ENCODE measurements around the gene SMIM36.
"Not testable (repeated sequence)": the region's sequence is repeated elsewhere in the genome, so short reads cannot be mapped to it uniquely, and the experiment has no call there.

Gene SMIM36

GRCh38 chr17:55433629-55434422 is 77.4 kb downstream of the SMIM36 start:
- no peaks in the 10 kb centered on the region for H3K27me3 ChIP-seq (ENCODE audit: insufficient read depth, low read length, poor library complexity, severe bottlenecking)
- no peaks in the 10 kb centered on the region for H3K79me2 ChIP-seq (ENCODE audit: insufficient read depth, low read length)
- no peaks in the 10 kb centered on the region for H3F3A ChIP-seq (ENCODE audit: low read depth)
- H3K9me2 ChIP-seq (replicated peaks; ENCODE audit: low read depth, low read length): no peaks in the 10 kb centered on the region
- no peak overlapping the region for H2AFZ ChIP-seq (ENCODE audit: low read length)
- H3K36me3 ChIP-seq (ENCODE audit: insufficient read depth, low read length): no peaks in the 10 kb centered on the region
- no peaks in the 10 kb centered on the region for H3K9me3 ChIP-seq (ENCODE audit: insufficient read depth, low read depth, low read length)
- H3K4me1 ChIP-seq (ENCODE audit: insufficient read depth, low read length, poor library complexity, severe bottlenecking): no peaks in the 10 kb centered on the region
- H4K20me1 ChIP-seq (ENCODE audit: insufficient read depth, low read length, poor library complexity, severe bottlenecking): no peaks in the 10 kb centered on the region
- H3K9ac ChIP-seq (ENCODE audit: low read depth, low read length, poor library complexity, severe bottlenecking): no peak overlapping the region
- no peak overlapping the region for H3K4me2 ChIP-seq (ENCODE audit: low read depth, low read length, poor library complexity, severe bottlenecking)
- H3K4me3 ChIP-seq (ENCODE audit: low read length, poor library complexity, severe bottlenecking): no peak overlapping the region
- TF ChIP-seq EZH2phosphoT487 (IDR thresholded peaks at IDR 0.05; ENCODE audit: borderline replicate concordance) (no peak), CTCF (conservative IDR thresholded peaks at IDR 0.05; ENCODE audit: low read length) (no peak)

GRCh38 chr17:55433029-55433628 is 78.1 kb downstream of the SMIM36 start:
- Histone ChIP-seq H3K4me1 (ENCODE audit: insufficient read depth, low read length, poor library complexity, severe bottlenecking) (no peaks in the 10 kb centered on the region), H4K20me1 (ENCODE audit: insufficient read depth, low read length, poor library complexity, severe bottlenecking) (no peaks in the 10 kb centered on the region), H3K9me2 (replicated peaks; ENCODE audit: low read depth, low read length) (no peaks in the 10 kb centered on the region), H2AFZ (ENCODE audit: low read length) (no peak overlapping the region), H3K4me2 (ENCODE audit: low read depth, low read length, poor library complexity, severe bottlenecking) (no peak overlapping the region), H3K4me3 (ENCODE audit: low read length, poor library complexity, severe bottlenecking) (no peak overlapping the region), H3K79me2 (ENCODE audit: insufficient read depth, low read length) (no peaks in the 10 kb centered on the region), H3F3A (ENCODE audit: low read depth) (no peaks in the 10 kb centered on the region), H3K9me3 (ENCODE audit: insufficient read depth, low read depth, low read length) (no peaks in the 10 kb centered on the region), H3K9ac (ENCODE audit: low read depth, low read length, poor library complexity, severe bottlenecking) (no peak overlapping the region), H3K27me3 (ENCODE audit: insufficient read depth, low read length, poor library complexity, severe bottlenecking) (no peaks in the 10 kb centered on the region), H3K36me3 (ENCODE audit: insufficient read depth, low read length) (no peaks in the 10 kb centered on the region)
- no peak for TF ChIP-seq EZH2phosphoT487 (IDR thresholded peaks at IDR 0.05; ENCODE audit: borderline replicate concordance)
- TF ChIP-seq CTCF (conservative IDR thresholded peaks at IDR 0.05; ENCODE audit: low read length): no peak

GRCh38 chr17:55432358-55433028 is 78.8 kb downstream of the SMIM36 start:
- no peak overlapping the region for H3K9ac ChIP-seq (ENCODE audit: low read depth, low read length, poor library complexity, severe bottlenecking)
- no peaks in the 10 kb centered on the region for H3K4me1 ChIP-seq (ENCODE audit: insufficient read depth, low read length, poor library complexity, severe bottlenecking)
- H3K9me2 ChIP-seq (replicated peaks; ENCODE audit: low read depth, low read length): no peaks in the 10 kb centered on the region
- H3F3A ChIP-seq (ENCODE audit: low read depth): no peaks in the 10 kb centered on the region
- TF ChIP-seq EZH2phosphoT487 (IDR thresholded peaks at IDR 0.05; ENCODE audit: borderline replicate concordance) (no peak), CTCF (conservative IDR thresholded peaks at IDR 0.05; ENCODE audit: low read length) (no peak)
- no peaks in the 10 kb centered on the region for H3K27me3 ChIP-seq (ENCODE audit: insufficient read depth, low read length, poor library complexity, severe bottlenecking)
- no peaks in the 10 kb centered on the region for H3K79me2 ChIP-seq (ENCODE audit: insufficient read depth, low read length)
- H2AFZ ChIP-seq (ENCODE audit: low read length): no peak overlapping the region
- no peaks in the 10 kb centered on the region for H3K36me3 ChIP-seq (ENCODE audit: insufficient read depth, low read length)
- H3K9me3 ChIP-seq (ENCODE audit: insufficient read depth, low read depth, low read length): no peaks in the 10 kb centered on the region
- H3K4me3 ChIP-seq (ENCODE audit: low read length, poor library complexity, severe bottlenecking): no peak overlapping the region
- no peak overlapping the region for H3K4me2 ChIP-seq (ENCODE audit: low read depth, low read length, poor library complexity, severe bottlenecking)
- no peaks in the 10 kb centered on the region for H4K20me1 ChIP-seq (ENCODE audit: insufficient read depth, low read length, poor library complexity, severe bottlenecking)

- not testable (repeated sequence) for H3K9ac ChIP-seq (ENCODE audit: low read depth, low read length, poor library complexity, severe bottlenecking); H3K36me3 ChIP-seq (ENCODE audit: insufficient read depth, low read length); H3K9me2 ChIP-seq (replicated peaks; ENCODE audit: low read depth, low read length); H3F3A ChIP-seq (ENCODE audit: low read depth); H3K4me2 ChIP-seq (ENCODE audit: low read depth, low read length, poor library complexity, severe bottlenecking); H2AFZ ChIP-seq (ENCODE audit: low read length); H3K27me3 ChIP-seq (ENCODE audit: insufficient read depth, low read length, poor library complexity, severe bottlenecking); H3K4me3 ChIP-seq (ENCODE audit: low read length, poor library complexity, severe bottlenecking); H4K20me1 ChIP-seq (ENCODE audit: insufficient read depth, low read length, poor library complexity, severe bottlenecking); H3K9me3 ChIP-seq (ENCODE audit: insufficient read depth, low read depth, low read length); H3K4me1 ChIP-seq (ENCODE audit: insufficient read depth, low read length, poor library complexity, severe bottlenecking); H3K79me2 ChIP-seq (ENCODE audit: insufficient read depth, low read length)
Measured at GRCh38 chr17:55431914-55432313, 79.3 kb downstream of the SMIM36 start.
